CD4-positive, alpha-beta T cell treated with Interferon gamma for 1 hour (primary cell): ENCODE measurements around the gene PRKCB.

Experiments used
- DNase-seq: peaks from one replicate; pipeline ENCODE4 v3.0.0-alpha.2; 2020

PRKCB gene

GRCh38 chr16:23867566-23867965, 31.8 kb downstream of the PRKCB start:
- no peak for DNase-seq

GRCh38 chr16:23868136-23868535, 32.4 kb downstream of the PRKCB start:
- no peak for DNase-seq

GRCh38 chr16:23869052-23869451, 33.3 kb downstream of the PRKCB start:
- peak; percentile 15 for DNase-seq

GRCh38 chr16:23871924-23872323, 36.1 kb downstream of the PRKCB start:
- DNase-seq: no peak

GRCh38 chr16:23874613-23875294, 39.0 kb downstream of the PRKCB start:
- DNase-seq: no peak

- no peak for DNase-seq
Observed at GRCh38 chr16:23876256-23876896, 40.6 kb downstream of the PRKCB start.

GRCh38 chr16:23877107-23878070, 41.6 kb downstream of the PRKCB start:
- no peak for DNase-seq

GRCh38 chr16:23879735-23880373, 44.1 kb downstream of the PRKCB start:
- DNase-seq: no peak

- no peak for DNase-seq
Observed at GRCh38 chr16:23889189-23889588, 53.4 kb downstream of the PRKCB start.

GRCh38 chr16:23893986-23894385, 58.2 kb downstream of the PRKCB start:
- DNase-seq: no peak

- DNase-seq: no peak
Observed at GRCh38 chr16:23895052-23895451, 59.3 kb downstream of the PRKCB start.

GRCh38 chr16:23896832-23897821, 61.3 kb downstream of the PRKCB start:
- DNase-seq: no peak

- DNase-seq: no peak
Observed at GRCh38 chr16:23898682-23899430, 63.1 kb downstream of the PRKCB start.

- DNase-seq: no peak
Observed at GRCh38 chr16:23899869-23900268, 64.1 kb downstream of the PRKCB start.

GRCh38 chr16:23900480-23901177, 64.8 kb downstream of the PRKCB start:
- DNase-seq: no peak

- DNase-seq: no peak
Observed at GRCh38 chr16:23901178-23902033, 65.6 kb downstream of the PRKCB start.

- DNase-seq: no peak
Observed at GRCh38 chr16:23902034-23902747, 66.4 kb downstream of the PRKCB start.

- DNase-seq: no peak
Observed at GRCh38 chr16:23902748-23903414, 67.1 kb downstream of the PRKCB start.
